Mammary epithelial cell (primary cell): ENCODE results near the gene NMNAT3.

Experiments used
- EZH2 ChIP-seq: IDR thresholded peaks from 2 replicates; pipeline ENCODE4 v1.6.1; 2012; ENCODE audit warnings: low read length, inconsistent platforms, borderline replicate concordance
- TF ChIP-seq, protein P1 (sequence below), 2 donors: IDR thresholded peaks in 1 of 2; conservative IDR thresholded peaks in 1 of 2; 2 replicates each; pipeline ENCODE4 v1.5.1; 2011 to 2012; ENCODE audit warnings: inconsistent platforms in 2 of 2, low read length in 2 of 2, mild to moderate bottlenecking in 2 of 2, control low read depth in 1 of 2, low read depth in 1 of 2; ENCODE audit not compliant: insufficient read depth in 1 of 2; ENCODE audit errors: extremely low read depth in 1 of 2

DNA sequence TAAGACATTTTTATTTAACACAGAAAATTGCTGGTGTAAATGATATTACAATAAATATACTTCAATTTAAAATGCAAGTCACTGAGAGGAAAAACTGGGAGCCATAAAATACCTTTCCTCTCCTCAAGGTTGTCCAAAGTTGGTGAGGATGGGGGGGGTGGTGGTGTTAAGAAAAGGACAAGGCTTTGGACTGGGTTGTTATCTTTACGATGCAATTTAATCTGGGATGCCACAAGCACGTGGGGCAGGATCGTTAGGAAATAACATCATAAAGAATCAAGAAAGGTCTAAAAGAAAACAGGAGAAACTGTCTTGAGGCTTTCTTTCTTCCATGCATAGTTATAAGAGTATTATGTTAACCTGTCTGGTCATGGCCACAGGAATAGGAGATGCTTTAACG, 66.9 kb downstream of the NMNAT3 start:
- TF ChIP-seq, protein P1, sequence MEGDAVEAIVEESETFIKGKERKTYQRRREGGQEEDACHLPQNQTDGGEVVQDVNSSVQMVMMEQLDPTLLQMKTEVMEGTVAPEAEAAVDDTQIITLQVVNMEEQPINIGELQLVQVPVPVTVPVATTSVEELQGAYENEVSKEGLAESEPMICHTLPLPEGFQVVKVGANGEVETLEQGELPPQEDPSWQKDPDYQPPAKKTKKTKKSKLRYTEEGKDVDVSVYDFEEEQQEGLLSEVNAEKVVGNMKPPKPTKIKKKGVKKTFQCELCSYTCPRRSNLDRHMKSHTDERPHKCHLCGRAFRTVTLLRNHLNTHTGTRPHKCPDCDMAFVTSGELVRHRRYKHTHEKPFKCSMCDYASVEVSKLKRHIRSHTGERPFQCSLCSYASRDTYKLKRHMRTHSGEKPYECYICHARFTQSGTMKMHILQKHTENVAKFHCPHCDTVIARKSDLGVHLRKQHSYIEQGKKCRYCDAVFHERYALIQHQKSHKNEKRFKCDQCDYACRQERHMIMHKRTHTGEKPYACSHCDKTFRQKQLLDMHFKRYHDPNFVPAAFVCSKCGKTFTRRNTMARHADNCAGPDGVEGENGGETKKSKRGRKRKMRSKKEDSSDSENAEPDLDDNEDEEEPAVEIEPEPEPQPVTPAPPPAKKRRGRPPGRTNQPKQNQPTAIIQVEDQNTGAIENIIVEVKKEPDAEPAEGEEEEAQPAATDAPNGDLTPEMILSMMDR (conservative IDR thresholded peaks at IDR 0.05 in 1 of 2, IDR thresholded peaks at IDR 0.05 in 1 of 2; ENCODE audit: extremely low read depth in 1 of 2, insufficient read depth in 1 of 2, low read depth in 1 of 2, low read length in 2 of 2) = no peak
- TF ChIP-seq EZH2 = no peak
